HG03108 (cell line): ENCODE data around the gene ACOX3.
"Not testable (repeated sequence)": the region's sequence is repeated elsewhere in the genome, so short reads cannot be mapped to it uniquely, and the experiment has no call there.

Experiments used
- ATAC-seq: cut with Tn5 transposase; IDR thresholded peaks from one replicate; pipeline ENCODE4 v1.9.1; 2021; ENCODE audit warnings: moderate library complexity; ENCODE audit not compliant: unreplicated experiment

The ACOX3 gene

DNA sequence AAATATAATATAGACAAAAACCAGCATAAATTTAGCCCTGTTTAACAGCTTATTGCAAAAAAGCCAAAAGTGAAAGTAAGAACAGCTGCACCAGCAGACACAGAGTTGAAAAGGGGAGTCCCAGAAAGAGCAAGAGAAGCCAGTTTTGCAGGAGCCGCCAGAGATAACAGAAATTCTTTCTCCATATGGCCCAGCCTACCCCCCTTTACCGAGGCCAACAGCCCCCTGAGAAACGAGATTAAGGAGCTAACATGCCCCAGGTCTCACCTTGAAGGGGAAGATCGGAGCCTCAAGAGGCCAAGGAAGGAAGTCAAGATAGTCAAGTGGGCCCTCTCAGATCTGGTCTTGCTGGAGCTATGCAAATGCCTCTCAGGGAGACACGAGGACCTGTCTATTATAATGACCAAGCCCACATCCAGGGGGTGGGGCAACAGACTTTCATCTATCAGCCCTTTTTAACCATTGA lies 4.8 kb downstream of the ACOX3 start:
- ATAC-seq = peak; percentile 34

DNA sequence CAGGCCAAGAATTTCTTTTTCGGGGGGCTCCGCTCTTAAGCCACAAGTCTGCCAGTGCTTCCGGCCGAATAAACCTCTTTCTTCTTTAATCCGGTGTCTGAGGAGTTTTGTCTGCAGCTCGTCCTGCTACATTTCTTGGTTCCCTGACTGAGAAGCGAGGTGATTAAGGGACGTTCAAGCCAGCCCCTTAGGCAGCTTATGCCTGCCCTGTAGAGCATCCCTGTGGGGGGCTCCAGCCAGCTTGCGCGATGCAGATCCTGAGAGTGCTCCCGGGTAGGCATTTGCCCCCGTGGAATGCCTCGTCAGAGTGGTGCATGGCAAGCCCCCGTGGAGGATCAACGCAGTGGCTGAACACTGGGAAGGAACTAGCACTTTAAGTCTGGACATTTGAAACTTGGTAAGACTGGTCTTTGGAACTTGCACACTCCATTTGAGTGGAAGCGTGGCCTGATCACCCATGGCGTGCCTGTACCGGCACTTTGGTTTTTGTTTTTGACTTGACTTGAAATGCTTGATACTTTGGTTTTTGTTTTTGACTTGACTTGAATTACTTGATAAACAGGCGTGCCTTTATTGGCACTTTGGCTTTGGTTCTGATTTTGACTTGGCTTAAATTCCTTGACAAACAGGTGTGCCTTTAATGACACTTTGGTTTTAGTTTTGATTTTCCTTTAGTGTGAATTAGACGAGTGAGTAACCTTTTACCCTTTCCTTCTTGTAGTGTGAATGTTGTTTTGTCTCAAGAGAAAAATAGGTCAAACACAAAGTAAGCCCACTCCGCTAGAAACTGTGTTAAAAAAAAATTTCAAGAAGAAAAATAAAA lies 6.1 kb downstream of the ACOX3 start:
- no peak for ATAC-seq

DNA sequence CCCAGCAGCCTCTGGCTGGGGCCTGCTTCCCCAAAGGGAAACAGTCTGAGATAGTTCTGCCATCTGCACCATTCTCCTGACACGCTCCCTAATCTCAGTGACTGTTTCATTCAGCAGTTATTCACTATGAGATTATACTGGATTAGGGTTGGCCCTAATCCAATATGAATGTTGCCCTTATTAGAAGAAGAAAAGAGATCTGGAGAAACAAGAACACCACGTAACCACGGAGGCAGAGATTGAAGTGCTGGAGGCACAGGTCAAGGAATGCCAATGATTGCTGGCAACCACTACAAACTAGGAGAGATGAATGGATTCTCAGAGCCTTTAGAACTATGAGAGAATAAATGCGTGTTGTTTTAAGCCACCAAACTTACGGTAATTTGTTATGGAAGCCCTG lies 7.4 kb downstream of the ACOX3 start:
- ATAC-seq = no peak

DNA sequence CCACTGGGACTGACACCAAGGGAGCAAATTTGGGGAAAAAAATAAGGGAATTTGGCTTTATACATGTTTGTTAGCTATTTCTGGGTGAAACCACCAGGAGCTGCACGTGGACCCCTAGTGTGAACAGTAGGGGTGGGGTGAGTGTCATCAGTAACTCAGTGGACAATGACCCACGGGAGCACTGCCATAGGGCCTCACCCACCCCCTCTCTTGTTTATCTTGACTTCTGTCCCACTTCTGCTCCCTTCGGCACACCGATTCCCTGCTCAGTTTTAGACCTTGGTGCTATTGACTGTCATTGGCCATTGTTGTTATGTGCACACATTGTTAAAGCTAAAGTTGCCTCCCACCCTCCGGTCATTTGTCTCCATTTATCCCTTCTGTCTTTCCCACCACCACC lies 9.0 kb downstream of the ACOX3 start:
- no peak for ATAC-seq

DNA sequence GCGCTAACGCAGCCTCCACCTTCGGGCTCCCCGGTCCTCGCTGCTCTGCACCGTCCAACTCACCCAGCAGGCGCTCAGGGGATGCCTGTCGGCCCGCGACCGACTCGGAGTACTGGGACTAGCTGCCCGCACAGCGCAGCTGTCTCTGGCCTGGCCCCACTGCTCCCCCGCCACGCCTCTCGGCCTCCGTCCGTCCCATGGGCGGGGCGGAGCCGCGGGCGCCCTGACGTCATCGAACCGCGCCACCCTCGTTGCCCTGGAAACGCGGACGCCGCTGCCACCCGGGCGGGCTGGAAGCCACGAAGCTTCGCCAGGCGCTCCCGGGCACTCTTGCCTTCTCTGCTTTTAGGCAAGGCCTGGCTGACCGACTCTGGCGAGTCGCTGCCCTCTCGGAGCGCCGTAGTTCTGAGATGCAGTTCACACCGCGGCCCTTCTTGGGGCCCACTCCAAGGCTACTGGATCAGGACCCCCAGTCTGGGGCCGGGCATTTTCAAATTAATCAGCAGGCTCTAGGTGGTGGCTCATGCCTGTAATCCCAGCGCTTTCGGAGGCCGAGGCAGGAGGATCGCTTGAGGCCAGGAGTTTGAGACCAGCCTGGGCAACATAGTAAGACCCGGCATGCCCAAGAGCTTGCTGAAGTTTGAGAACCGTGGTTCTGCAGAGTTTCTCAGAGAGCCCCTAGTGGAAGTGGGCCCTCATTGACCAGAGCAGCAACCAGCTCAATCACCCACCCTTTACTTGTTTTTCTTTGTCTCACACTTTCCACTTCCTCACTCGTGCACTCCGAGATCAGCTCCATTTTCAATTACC lies 12.0 kb downstream of the ACOX3 start:
- ATAC-seq = peak; percentile 87

DNA sequence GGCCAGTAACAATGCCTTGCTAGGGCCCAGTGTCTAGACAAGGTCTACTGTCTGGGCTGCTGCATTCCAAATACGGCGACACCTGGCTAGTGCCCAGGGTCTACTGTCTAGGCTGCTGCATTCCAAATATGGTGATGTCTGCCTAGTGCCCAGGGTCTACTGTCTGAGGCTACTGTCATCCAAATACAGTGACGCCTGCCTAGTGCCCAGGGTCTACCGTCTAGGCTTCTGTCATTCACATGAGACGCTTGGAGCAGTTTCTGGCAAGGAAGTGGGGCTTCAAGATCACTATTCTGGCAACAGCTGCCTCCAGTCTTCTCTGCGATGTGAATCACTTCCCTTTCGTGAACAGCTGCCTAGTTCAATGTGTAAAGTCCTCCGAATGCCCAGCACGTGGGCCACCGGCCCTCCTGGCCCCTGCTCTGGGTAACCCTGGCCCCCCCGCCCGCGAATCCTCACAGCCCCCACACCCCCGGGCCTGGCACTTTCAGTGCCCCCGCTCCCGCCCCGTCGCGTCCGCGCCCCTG lies 12.7 kb downstream of the ACOX3 start:
- peak; percentile 43 for ATAC-seq

DNA sequence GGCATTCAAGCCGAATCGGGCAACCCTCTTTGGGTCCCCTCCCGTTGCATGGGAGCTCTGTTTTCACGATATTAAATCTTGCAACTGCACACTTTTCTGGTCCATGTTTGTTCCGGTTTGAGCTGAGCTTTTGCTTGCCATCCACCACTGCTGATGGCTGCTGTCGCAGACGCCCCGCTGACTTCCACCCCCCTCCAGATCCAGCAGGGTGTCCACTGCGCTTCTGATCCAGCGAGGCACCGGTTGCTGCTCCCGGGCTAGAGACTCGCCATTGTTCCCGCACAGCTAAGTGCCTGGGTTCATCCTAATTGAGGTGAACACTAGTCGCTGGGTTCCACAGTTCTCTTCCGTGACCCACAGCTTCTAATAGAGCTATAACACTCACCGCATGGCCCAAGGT lies 13.3 kb downstream of the ACOX3 start:
- no peak for ATAC-seq

DNA sequence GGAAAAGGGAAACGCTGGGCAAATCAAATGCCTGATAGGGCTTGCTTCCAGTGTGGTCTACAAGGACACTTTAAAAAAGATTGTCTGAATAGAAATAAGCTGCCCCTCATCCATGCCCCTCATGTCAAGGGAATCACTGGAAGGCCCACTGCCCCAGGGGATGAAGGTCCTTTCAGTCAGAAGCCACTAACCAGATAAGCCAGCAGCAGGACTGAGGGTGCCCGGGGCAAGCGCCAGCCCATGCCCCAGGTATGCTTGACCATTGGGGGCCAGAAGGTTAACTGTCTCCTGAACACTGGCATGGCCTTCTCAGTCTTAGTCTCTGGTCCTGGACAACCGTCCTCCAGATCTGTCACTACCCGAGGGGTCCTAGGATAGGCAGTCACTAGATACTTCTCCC lies 17.7 kb downstream of the ACOX3 start:
- ATAC-seq = no peak

DNA sequence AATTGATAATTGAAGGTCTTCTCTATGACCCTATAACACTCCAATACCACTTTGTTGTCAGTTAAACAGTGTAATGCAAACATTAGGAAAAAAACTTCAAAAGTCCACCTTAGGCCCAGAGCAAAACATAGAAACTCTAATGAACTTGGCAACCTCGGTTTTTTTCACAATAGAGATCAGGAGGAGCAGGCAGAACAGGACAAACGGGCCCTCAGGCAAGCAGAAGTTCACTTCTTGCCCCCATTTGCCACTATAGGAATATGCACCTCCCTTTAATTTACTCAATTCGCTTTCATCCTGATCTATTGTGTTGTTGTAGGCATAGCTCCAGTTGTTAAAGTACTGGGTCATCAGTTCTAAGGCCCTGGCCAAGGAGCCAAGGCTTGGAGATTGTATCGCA lies 18.2 kb downstream of the ACOX3 start:
- ATAC-seq = no peak

DNA sequence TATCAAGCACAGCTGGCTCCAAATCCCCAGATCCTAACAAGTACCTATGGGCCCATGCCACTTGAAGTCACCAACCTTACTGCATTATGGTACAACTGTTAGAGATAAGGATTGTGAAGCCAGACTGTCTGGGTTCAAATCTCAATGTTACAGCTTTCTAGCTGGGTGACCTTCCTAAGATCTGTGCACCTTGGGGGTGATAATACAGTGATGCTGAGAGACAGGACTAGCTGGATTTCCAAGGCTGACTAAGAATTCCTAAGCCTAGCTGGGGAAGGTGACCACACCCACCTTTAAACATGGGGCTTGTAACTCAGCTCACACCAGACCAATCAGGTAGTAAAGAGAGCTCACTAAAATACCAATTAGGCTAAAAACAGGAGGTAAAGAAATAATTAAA lies 20.4 kb downstream of the ACOX3 start:
- ATAC-seq = not testable (repeated sequence)

DNA sequence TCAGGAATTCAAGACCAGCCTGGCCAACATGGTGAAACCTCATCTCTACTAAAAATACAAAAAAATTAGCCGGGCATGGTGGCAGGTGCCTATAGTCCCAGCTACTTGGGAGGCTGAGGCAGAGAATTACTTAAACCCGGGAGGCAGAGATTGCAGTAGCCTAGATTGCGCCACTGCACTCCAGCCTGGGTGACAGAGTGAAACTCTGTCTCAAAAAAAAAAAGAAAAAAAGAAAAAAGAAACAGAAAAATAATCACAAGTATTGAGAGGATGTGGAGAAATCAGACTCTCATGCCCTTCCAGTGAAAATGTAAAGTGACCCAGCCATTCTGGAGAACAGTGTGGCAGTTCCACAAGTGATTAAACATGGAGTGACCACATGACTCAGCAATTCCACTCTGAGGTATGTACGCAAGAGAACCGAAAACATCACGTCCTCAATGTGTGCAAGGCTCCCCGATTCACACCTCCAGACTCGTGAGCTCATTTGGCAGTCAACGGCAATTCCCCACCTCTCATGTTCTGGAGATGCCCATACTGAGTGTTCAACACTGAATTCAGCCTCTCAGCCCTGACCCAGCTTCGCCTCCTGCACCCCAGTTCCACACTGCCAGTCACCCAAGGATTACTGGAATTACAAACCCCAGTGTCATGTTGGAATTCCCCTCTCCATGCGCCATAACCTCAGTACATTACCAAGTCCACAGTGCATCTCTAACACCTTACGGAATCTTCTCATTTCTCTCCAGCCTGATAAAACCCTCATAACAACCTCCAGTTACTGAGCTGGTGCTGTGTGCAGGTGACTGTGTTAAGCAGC lies 21.1 kb downstream of the ACOX3 start:
- peak; percentile 59 for ATAC-seq

DNA sequence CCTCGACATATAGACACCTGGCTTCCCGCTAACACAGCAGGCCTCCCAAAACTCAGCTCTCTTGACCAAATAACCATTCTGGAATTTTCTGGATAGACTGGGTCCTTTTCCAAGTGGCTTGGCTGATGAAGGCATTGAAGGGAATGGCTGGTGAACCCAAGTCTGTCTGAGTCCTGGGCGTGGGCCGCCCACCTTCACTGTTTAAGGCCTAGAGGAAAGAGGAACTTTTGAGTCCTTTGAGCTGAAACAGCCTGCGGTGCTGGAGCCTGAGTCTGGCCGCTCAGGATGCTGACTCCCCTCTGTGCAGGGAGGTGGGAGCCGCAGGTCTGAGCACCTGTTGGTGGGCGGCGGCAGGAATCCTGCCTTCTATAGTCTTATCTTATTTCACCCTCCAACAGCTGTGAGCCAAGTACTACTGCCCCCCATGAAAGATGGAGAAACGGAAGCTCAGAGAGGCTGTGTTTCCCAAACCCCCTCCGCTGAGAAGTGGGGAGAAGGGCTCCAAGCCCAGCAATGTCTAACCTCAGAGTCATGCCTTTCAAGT lies 23.4 kb downstream of the ACOX3 start:
- no peak for ATAC-seq

DNA sequence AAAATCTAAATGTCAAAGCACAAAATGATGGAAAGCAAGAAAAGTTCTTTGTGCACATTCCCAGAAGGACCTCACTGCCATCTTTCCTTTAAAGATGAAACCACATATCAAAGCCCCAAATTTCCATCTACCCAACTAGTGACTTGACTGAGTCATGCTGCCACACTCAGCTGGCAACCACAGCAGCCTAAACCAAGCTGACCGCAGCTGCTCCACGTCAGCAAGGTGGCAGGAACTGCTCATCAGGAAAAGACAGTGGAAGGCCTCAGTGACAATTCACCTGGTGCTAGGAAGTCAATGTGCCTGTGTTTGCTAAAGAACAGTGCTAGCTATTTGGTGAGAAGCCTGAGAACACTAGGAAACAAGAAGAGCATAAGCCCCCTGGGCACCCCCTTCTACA lies 26.1 kb downstream of the ACOX3 start:
- ATAC-seq = no peak

DNA sequence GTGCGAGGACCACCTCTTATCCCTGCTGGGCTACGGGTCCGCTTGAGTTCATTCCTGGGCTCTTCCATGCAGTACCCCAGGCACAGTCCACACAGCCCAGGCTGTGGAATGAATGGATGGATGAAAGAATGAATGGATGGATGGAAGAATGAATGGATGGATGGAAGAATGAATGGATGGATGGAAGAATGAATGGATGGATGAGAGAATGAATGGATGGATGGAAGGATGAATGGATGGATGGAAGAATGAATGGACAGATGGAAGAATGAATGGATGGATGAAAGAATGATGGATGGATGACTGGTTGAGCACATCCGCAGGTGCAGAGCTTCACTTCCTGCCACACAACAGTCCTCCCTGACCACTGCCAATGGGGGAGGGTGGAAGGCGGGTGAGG lies 28.2 kb downstream of the ACOX3 start:
- ATAC-seq = no peak

DNA sequence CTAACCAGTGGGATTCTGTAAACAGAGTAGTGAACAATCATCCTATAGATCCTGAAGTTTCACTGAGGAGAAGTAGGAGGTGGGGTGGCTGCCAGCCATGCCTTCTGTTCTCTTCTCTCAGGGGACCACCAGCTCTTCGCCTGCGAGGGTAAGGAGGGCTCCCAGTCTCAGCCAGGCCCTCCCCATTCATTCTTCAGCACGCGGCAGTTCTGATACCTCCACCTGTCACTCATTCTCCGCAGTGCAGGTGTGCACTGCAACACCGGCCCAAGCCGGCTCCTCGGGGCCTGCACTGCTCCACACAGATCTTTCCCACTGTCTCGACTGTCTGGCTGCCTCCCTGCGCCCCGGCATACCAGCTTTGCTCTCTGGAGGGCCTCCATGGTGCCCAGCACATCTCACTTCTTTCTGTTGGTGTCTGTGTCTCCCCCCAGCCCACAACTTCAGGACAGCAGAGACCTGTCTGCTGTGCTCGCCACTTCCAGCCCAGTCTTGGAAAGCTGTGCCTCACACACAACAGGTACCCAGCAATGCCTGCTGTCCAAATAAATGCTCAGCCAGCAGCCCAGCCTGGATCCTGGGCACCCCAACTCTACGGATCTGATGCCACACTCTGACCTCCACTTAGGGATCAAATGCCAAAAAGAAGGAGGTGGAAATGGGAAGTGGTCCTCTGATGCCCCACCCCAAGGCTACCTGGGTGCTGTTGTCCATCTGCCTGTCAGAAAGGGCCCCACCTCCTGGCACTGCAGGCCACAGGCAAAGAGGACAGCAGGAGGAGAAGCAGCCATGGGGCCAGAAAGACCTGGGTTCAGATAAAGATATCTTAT lies 29.0 kb downstream of the ACOX3 start:
- no peak for ATAC-seq

DNA sequence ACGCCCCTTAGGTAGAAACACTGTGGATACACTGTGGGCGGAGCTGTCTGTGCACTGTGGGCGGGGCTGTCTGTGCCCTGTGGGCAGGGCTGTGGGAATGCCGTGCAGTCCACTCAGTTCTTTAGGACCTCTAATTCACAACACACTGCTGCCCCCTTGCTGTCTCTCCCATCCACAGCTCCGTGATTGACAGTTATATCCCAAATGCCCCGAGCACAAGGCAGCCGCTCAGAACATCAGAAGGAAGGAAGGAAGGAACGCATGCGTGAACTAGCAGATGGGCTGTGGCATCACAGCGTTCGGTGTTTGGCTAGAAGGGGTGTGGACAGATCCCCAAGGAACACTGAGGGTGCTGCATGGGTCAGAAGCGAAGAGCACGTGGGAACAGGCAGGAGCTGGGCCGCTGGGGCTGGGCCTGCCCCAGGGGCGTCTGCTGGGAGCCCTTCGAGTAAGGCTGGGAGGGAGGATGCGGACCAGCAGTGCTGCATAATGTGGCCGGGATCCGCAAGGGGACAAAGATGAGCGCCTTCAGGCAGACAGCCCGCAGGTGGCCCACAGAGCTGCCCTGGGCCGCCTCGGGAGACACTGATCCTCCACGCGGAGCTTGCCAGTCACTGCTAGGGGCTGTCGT lies 29.8 kb downstream of the ACOX3 start:
- no peak for ATAC-seq

DNA sequence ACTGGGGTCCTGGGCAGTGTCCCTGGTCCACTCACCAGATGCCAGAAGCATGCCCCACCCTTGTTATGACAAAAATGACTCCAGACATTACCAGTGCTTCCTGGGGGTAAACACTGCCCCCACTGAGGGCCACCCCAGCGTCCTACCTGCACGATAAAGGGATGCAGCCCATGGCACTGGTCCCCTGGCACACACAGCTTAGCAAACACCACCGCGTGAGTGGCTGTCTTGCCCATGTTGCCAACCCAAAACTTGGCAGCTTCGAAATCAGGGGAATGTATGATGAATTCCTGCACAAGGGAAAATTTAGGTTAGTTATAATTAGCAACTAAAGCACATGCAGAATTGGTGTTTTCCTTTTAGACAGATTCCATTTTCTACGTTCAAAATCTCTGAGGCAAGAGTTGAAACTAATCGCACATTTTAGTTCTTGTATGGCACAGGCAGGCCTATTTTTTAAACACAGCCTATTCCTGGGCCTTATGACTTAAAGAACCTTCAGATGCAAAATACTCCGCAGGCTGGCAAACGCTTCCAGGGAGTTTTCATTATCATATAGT lies 30.4 kb downstream of the ACOX3 start:
- ATAC-seq = no peak

DNA sequence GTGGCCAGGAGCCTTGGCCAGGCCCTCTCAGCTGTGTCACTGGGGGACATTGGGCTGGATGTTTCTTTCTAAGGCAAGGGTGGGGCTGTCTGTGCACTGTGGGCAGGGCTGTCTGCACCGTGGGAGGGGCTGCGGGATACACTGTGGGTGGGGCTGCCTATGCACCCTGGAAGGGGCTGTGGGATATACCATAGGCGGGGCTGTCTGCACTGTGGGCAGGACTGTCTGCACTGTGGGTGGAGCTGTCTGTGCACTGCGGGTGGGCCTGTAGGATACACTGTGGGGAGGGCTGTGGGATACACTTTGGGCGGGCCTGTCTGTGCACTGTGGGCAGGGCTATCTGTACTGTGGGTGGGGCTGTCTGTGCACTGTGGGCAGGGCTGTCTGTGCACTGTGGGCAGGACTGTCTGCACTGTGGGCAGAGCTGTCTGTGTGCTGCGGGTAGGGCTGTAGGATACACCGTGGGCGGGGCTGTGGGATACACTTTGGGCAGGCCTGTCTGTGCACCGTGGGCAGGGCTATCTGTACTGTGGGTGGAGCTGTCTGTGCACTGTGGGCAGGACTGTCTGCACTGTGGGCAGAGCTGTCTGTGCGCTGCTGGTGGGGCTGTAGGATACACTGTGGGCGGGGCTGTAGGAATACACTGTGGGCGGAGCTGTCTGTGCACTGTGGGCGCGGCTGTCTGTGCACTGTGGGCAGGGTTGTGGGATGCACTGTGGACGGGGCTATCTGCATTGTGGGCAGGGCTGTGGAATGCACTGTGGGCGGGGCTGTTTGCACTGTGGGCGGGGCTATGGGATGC lies 31.1 kb downstream of the ACOX3 start:
- no peak for ATAC-seq
